G401.6 (cell line): ENCODE data around the gene CCL25.

Experiments used
- FAIRE-seq: peaks from 2 replicates; lab custom pipeline; 2012; peaks lifted over from hg19 to GRCh38; lab: Jason Lieb, UNC

The CCL25 gene

GRCh38 chr19:8045872-8046568, 6.5 kb upstream of the CCL25 start:
- no peak for FAIRE-seq

GRCh38 chr19:8046569-8047165, 5.9 kb upstream of the CCL25 start:
- no peak for FAIRE-seq

- no peak for FAIRE-seq
These were observed 2.1 kb upstream of the CCL25 start for GRCh38 chr19:8050274-8051096.

GRCh38 chr19:8054169-8054568, 1.6 kb downstream of the CCL25 start:
- FAIRE-seq: no peak

- FAIRE-seq: no peak
These were observed 4.0 kb downstream of the CCL25 start for GRCh38 chr19:8056533-8056932.

- no peak for FAIRE-seq
These were observed 5.1 kb downstream of the CCL25 start for GRCh38 chr19:8057545-8058270.

- no peak for FAIRE-seq
These were observed 12.6 kb downstream of the CCL25 start for GRCh38 chr19:8064911-8065874.

- FAIRE-seq: no peak
These were observed 13.3 kb downstream of the CCL25 start for GRCh38 chr19:8065875-8066261.

- no peak for FAIRE-seq
These were observed 16.8 kb downstream of the CCL25 start for GRCh38 chr19:8069096-8069973.

- FAIRE-seq: no peak
These were observed 19.4 kb downstream of the CCL25 start for GRCh38 chr19:8071912-8072311.

GRCh38 chr19:8074501-8074900, 21.9 kb downstream of the CCL25 start:
- FAIRE-seq: no peak

GRCh38 chr19:8075158-8076074, 22.9 kb downstream of the CCL25 start:
- no peak for FAIRE-seq

- FAIRE-seq: no peak
These were observed 27.4 kb downstream of the CCL25 start for GRCh38 chr19:8079988-8080387.

- FAIRE-seq: no peak
These were observed 28.3 kb downstream of the CCL25 start for GRCh38 chr19:8080832-8081231.

GRCh38 chr19:8081569-8082550, 29.3 kb downstream of the CCL25 start:
- no peak for FAIRE-seq

- no peak for FAIRE-seq
These were observed 30.6 kb downstream of the CCL25 start for GRCh38 chr19:8083141-8083540.

GRCh38 chr19:8084152-8084551, 31.6 kb downstream of the CCL25 start:
- no peak for FAIRE-seq
